ENCODE results near the gene OSTF1. TPM values are rescaled to one million over a fixed set of nuclear protein-coding genes. Genes with fewer than 3 reads are reported as not detected.

Gene OSTF1
- total and polyA plus RNA-seq, 2 donors (not counting 3 experiments of a cell fraction or from before 2014, with no cell fraction given): 23.5 to 70.9 TPM

Small RNA genes lying within 50 kb of the gene (small RNA-seq; reads per million reads assigned to genes)
- gene RF00019 (ENCODE audit: insufficient read depth, insufficient read length, low read depth, low replicate concordance): not detected

Other genes with a start within 250 kb of the OSTF1 start
- gene TRPM6, start 200.6 kb upstream of the OSTF1 start, total RNA-seq: 0.12 and 0.22 TPM in 2 replicates
- 0.01 and 0.02 TPM in 2 replicates for gene TRPM6, start 200.6 kb upstream of the OSTF1 start, polyA plus RNA-seq
- 5.1 and 7.5 TPM in 2 replicates for gene C9orf40, start 135.6 kb upstream of the OSTF1 start, total RNA-seq
- 2.1 and 2.2 TPM in 2 replicates for gene C9orf40, start 135.6 kb upstream of the OSTF1 start, polyA plus RNA-seq
- 15.0 and 19.6 TPM in 2 replicates for gene CARNMT1, start 60.2 kb upstream of the OSTF1 start, total RNA-seq
- 3.5 and 3.7 TPM in 2 replicates for gene CARNMT1, start 60.2 kb upstream of the OSTF1 start, polyA plus RNA-seq
- 32.6 and 36.5 TPM in 2 replicates for gene NMRK1, start 359 bp upstream of the OSTF1 start, total RNA-seq
- 17.4 and 24.3 TPM in 2 replicates for gene NMRK1, start 359 bp upstream of the OSTF1 start, polyA plus RNA-seq